ENCODE measurements around the gene SH3PXD2A. TPM values are rescaled to one million over a fixed set of nuclear protein-coding genes. Genes with fewer than 3 reads are reported as not detected.

Gene SH3PXD2A
- total and polyA plus RNA-seq, 4 donors: 18.7 to 69.1 (median 42.5) TPM

DNA sequence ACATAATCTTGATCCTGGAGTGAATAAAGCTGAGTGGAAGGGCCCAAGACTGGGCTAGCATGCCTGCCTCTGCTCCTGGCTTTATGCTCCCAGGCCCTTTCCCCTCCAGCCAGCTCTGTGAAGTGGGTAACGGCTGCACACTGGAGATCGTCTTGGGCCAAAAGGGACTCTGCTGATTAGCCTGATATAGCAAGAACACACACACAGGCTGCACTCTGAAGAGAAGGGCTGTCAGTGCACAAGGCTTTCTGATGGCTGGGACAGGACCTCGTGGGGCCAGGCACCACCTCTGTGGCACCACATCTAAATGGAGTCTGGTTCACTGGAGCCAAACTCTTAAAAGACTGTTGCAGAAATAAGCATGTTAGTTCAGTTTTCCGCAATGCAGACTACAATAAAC, 200.5 kb downstream of the SH3PXD2A start:
- Histone ChIP-seq H3K9me3 (ENCODE audit: control insufficient read depth, low read length) (no peaks in the 10 kb centered on the region), H3K4me1 (ENCODE audit: control insufficient read depth in 1 of 2, insufficient read depth in 2 of 2, low read length in 2 of 2) (peaks cover 0 to 2% of the 10 kb centered on the region in 2 donors), H3K27ac (ENCODE audit: low read depth in 1 of 2, low read length in 2 of 2) (no peak overlapping the region), H3K27me3 (ENCODE audit: control insufficient read depth in 1 of 2, insufficient read depth in 2 of 2, low read length in 1 of 2) (no peaks in the 10 kb centered on the region), H3K4me3 (ENCODE audit: low read length in 2 of 2) (no peak overlapping the region), H3K36me3 (ENCODE audit: control insufficient read depth in 1 of 2, insufficient read depth in 2 of 2, low read length in 1 of 2) (no peaks in the 10 kb centered on the region)
- ATAC-seq (ENCODE audit: low FRiP score) (no peak), DNase-seq (no peak)
- intact Hi-C loops (cut with DNase I): loop anchor here in 1 of 2 donors (5.0 kb wide), 1 partner anchor 33 kb away; no protein-coding TSS in a partner anchor
- 47 to 57% methylated on average over 4 of the region's 4 CpGs for WGBS, 2 donors

DNA sequence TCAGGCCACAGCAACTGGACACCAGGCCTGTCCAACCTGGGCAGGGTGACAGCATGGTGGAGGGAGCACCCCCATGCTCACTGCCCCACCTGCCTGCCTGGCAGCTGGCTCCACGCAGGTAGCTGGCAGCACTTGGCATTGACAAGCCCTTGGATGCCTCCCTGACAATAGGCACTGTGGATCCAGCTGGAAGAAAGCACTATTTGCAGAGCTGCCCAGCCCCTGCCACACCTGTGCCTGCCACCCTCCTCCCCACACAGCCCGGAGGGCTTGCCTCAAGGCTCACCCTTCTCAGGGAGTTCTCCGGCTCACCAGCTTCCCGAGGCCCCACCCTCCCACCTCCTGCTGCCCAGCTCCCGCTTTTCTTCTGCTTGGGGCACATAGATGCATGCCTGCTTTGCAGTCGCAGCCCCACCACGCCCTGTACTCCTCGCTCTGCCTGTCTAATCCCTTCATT, 201.8 kb downstream of the SH3PXD2A start:
- no peaks in the 10 kb centered on the region for H3K27me3 ChIP-seq (ENCODE audit: control insufficient read depth in 1 of 2, insufficient read depth in 2 of 2, low read length in 1 of 2)
- H3K9me3 ChIP-seq (ENCODE audit: control insufficient read depth, low read length): no peaks in the 10 kb centered on the region
- ATAC-seq (ENCODE audit: low FRiP score): no peak
- intact Hi-C loops (cut with DNase I): no loop called here
- no peak overlapping the region for H3K27ac ChIP-seq (ENCODE audit: low read depth in 1 of 2, low read length in 2 of 2)
- H3K4me1 ChIP-seq (ENCODE audit: control insufficient read depth in 1 of 2, insufficient read depth in 2 of 2, low read length in 2 of 2): peaks cover 2% of the 10 kb centered on the region in 2 donors
- DNase-seq: no peak
- H3K4me3 ChIP-seq (ENCODE audit: low read length in 2 of 2): no peak overlapping the region
- 80 to 87% methylated on average over 8 of the region's 8 CpGs for WGBS, 2 donors
- H3K36me3 ChIP-seq (ENCODE audit: control insufficient read depth in 1 of 2, insufficient read depth in 2 of 2, low read length in 1 of 2): no peaks in the 10 kb centered on the region

DNA sequence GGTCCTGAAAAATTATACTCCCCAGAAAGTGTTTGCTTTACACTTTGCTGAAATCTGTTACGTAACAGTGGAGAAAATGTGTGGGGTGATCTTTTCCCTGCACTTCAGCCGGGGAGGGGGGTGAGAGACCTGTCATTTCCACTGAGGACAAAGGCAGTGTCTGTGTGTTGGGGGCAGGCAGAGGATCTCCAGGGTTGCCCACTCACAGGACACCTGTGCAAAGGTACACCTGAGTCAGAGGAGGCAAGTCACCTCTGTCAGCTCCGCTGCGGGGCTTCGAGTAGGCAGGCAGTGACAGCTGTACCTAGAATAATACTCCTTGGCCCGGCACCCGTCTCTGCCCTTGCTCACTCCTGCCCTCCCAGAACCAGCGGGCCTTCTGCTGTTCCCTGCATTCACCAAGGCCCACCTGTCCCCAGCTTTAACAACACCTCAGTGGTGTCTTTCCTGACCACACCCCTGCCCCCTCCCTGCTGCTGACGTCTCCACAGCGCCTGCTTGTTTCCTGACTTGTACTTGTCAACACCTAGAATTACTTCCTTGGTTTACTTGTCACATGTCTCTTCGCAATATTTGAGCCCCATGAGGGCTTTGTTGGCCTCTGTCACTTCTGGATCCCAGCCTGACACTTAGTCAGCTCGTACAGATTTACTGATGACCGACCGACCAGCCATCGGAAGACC, 202.6 kb downstream of the SH3PXD2A start:
- Histone ChIP-seq H3K4me1 (ENCODE audit: control insufficient read depth in 1 of 2, insufficient read depth in 2 of 2, low read length in 2 of 2) (peaks cover 2 to 5% of the 10 kb centered on the region in 2 donors), H3K27me3 (ENCODE audit: control insufficient read depth in 1 of 2, insufficient read depth in 2 of 2, low read length in 1 of 2) (no peaks in the 10 kb centered on the region), H3K9me3 (ENCODE audit: control insufficient read depth, low read length) (no peaks in the 10 kb centered on the region), H3K36me3 (ENCODE audit: control insufficient read depth in 1 of 2, insufficient read depth in 2 of 2, low read length in 1 of 2) (no peaks in the 10 kb centered on the region), H3K27ac (ENCODE audit: low read depth in 1 of 2, low read length in 2 of 2) (peak overlapping the region in 1 of 2 donors; percentile 31), H3K4me3 (ENCODE audit: low read length in 2 of 2) (no peak overlapping the region)
- ATAC-seq (ENCODE audit: low FRiP score) (peak; percentile 32), DNase-seq (no peak)
- intact Hi-C loops (cut with DNase I): no loop called here
- WGBS, 2 donors: 38 to 46% methylated on average over 15 of the region's 15 CpGs

DNA sequence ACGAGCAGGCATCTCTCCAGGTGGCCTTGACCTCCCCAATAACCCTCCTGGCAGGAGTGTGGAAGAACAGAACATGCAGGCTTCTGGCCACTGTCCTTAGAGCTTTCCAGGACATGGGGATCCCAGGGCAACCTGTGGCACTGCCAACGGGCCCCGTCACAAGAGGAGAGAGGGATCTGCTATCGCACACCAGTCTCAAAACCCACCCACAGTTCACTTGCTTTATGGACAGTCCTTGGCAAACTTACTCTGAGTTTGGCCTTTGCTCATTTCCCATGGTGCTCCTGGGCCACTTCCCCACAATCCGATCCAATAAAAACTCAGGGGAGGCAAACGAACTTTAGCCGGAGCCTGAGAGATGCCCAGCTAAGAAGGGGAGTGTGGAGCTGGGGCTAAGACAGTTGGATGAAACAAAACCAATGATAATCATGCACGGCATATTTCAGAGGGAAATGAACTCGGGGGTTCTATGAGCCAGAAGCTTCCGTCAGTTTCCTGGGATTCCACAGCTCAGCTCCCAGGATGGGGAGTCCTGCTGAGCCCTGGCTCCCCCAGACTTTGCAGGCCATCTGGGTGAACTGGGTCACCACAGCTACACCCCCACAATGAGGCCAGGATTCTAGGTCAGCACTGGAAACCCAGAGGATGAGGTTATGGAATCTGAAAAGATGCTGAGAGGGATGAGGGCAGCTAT, 203.4 kb downstream of the SH3PXD2A start:
- intact Hi-C loops (cut with DNase I): no loop called here
- 5 to 7% methylated on average over 9 to 10 of the region's 10 CpGs for WGBS, 2 donors

DNA sequence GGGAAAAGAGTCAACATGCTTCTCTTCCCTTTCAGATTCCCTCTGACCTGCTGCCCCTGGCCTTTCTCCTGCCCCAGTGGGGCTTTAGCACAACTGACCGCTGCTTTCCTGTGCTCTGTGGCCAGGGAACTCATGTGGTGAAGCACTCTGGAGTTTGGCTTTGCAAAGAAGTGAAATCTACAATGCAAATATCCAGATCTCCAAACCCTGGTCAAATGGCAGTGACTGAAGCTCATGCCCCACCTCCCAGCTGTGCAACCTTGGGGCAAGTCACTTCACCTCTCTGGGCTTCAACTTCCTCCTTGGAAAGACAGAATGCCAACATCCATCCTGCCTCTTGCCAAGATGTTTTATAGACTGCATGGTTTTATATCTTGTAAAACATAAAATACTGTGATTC, 204.0 kb downstream of the SH3PXD2A start:
- intact Hi-C loops (cut with DNase I): no loop called here
- DNase-seq: no peak
- Histone ChIP-seq H3K27ac (ENCODE audit: low read depth in 1 of 2, low read length in 2 of 2) (no peak overlapping the region), H3K27me3 (ENCODE audit: control insufficient read depth in 1 of 2, insufficient read depth in 2 of 2, low read length in 1 of 2) (no peaks in the 10 kb centered on the region), H3K9me3 (ENCODE audit: control insufficient read depth, low read length) (no peaks in the 10 kb centered on the region), H3K4me1 (ENCODE audit: control insufficient read depth in 1 of 2, insufficient read depth in 2 of 2, low read length in 2 of 2) (peaks cover 2 to 5% of the 10 kb centered on the region in 2 donors), H3K4me3 (ENCODE audit: low read length in 2 of 2) (no peak overlapping the region), H3K36me3 (ENCODE audit: control insufficient read depth in 1 of 2, insufficient read depth in 2 of 2, low read length in 1 of 2) (no peaks in the 10 kb centered on the region)
- ATAC-seq (ENCODE audit: low FRiP score): no peak
- WGBS, 2 donors: 83 to 95% methylated on average over 1 of the region's 1 CpG

More for the DNA sequence above, 203.4 kb downstream of the SH3PXD2A start:
- Histone ChIP-seq H3K9me3 (ENCODE audit: control insufficient read depth, low read length) (no peaks in the 10 kb centered on the region), H3K27me3 (ENCODE audit: control insufficient read depth in 1 of 2, insufficient read depth in 2 of 2, low read length in 1 of 2) (no peaks in the 10 kb centered on the region), H3K4me1 (ENCODE audit: control insufficient read depth in 1 of 2, insufficient read depth in 2 of 2, low read length in 2 of 2) (peaks cover 2 to 5% of the 10 kb centered on the region in 2 donors), H3K36me3 (ENCODE audit: control insufficient read depth in 1 of 2, insufficient read depth in 2 of 2, low read length in 1 of 2) (no peaks in the 10 kb centered on the region), H3K27ac (ENCODE audit: low read depth in 1 of 2, low read length in 2 of 2) (peak overlapping the region; percentile 19 to 31), H3K4me3 (ENCODE audit: low read length in 2 of 2) (no peak overlapping the region)
- DNase-seq (no peak), ATAC-seq (ENCODE audit: low FRiP score) (peak; percentile 56)

DNA sequence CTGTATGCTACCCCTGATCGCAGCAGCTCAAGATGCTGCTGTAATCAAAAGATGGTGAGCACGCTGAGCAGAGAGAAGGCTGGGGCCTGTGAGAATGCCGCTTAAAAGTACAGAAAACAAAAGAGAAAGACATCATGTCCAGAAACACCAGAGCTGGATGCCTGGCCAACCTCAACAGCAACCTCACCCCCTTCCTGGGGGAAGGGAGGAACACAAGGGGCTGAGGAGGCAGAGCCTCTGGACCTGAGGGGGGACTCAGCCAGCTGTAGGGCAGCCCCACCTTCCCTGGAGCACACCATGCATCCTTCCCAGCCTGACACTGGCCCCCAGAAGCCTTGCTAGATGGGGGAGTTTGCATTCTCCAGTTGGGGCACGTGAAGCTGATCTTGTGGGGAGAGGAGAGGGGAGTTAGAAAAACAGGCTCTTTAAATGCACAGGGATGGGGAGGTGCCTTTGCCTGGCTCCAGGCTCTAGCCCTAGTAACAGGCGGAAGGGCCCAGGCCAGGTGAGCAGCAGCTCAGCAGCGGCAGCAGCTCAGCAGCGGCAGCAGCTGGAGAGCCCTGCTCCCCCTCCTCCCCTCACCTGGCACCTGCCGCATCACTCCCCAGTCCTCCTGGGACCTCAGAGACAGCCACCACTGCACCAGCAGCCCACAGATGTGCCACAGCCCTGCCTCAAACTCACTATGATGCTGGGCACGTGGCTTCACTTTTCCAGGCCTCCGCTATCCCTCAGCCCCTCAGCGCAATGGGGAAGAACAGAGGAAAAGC, 205.5 kb downstream of the SH3PXD2A start:
- peak overlapping the region in 1 of 2 donors; percentile 91 for H3K27ac ChIP-seq (ENCODE audit: low read depth in 1 of 2, low read length in 2 of 2)
- no peaks in the 10 kb centered on the region for H3K36me3 ChIP-seq (ENCODE audit: control insufficient read depth in 1 of 2, insufficient read depth in 2 of 2, low read length in 1 of 2)
- H3K4me1 ChIP-seq (ENCODE audit: control insufficient read depth in 1 of 2, insufficient read depth in 2 of 2, low read length in 2 of 2): peaks cover 2 to 7% of the 10 kb centered on the region in 2 donors
- 40 to 47% methylated on average over 8 to 11 of the region's 11 CpGs for WGBS, 2 donors
- H3K9me3 ChIP-seq (ENCODE audit: control insufficient read depth, low read length): no peaks in the 10 kb centered on the region
- no peaks in the 10 kb centered on the region for H3K27me3 ChIP-seq (ENCODE audit: control insufficient read depth in 1 of 2, insufficient read depth in 2 of 2, low read length in 1 of 2)
- intact Hi-C loops (cut with DNase I): loop anchor here in 1 of 2 donors (5.0 kb wide), 1 partner anchor 43 kb away; no protein-coding TSS in a partner anchor
- H3K4me3 ChIP-seq (ENCODE audit: low read length in 2 of 2): no peak overlapping the region
- ATAC-seq (ENCODE audit: low FRiP score) (peak; percentile 4), DNase-seq (no peak)

DNA sequence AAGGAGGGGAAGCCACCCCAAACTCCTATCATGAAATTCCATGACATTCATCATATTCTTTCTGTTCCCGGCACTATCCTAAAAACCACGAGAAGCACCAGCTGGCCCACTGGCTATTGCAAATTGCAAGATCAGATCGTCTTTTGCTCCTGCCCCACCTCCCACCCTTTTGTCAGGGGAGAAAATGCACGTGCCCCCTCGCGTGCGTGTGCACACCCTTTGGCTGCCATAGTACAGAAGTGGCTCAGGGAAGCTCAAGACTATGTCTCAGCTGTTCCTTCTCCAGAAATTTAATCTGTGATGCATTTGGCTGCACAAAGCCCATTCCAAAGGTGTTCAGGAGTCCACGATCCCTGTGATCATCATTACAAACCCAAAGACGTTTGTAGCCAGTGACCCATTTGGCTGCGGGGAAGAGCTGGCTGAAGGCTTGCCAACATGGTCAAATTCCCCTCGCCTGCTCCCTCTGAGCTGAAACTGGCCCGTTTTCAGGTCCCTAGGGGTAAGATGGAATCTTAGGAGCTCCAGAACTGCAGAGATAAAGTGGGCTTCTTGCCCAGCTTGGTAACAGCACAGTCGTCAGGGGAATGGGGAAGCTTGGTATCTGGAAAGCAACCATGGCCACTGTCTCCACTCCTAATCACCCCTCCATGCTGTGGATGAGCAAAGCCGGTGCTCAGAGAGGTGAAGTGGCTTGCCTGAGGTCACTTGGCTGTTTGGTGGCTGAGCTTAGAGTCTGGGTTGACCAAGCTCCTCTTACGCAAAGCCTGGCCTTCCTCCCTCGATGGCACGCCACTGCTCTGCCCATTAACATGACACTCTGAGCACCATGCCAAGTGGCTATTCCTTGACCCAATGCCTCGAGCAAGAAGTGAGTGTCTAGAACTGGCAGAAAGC, 206.5 kb downstream of the SH3PXD2A start:
- ATAC-seq (ENCODE audit: low FRiP score) (peak; percentile 54), DNase-seq (peak; percentile 67 to 82)
- H3K36me3 ChIP-seq (ENCODE audit: control insufficient read depth in 1 of 2, insufficient read depth in 2 of 2, low read length in 1 of 2): no peaks in the 10 kb centered on the region
- peak overlapping the region; percentile 28 to 91 for H3K27ac ChIP-seq (ENCODE audit: low read depth in 1 of 2, low read length in 2 of 2)
- 5 to 8% methylated on average over 18 of the region's 18 CpGs for WGBS, 2 donors
- H3K27me3 ChIP-seq (ENCODE audit: control insufficient read depth in 1 of 2, insufficient read depth in 2 of 2, low read length in 1 of 2): no peaks in the 10 kb centered on the region
- no peaks in the 10 kb centered on the region for H3K9me3 ChIP-seq (ENCODE audit: control insufficient read depth, low read length)
- peaks cover 2 to 10% of the 10 kb centered on the region in 2 donors for H3K4me1 ChIP-seq (ENCODE audit: control insufficient read depth in 1 of 2, insufficient read depth in 2 of 2, low read length in 2 of 2)
- no peak overlapping the region for H3K4me3 ChIP-seq (ENCODE audit: low read length in 2 of 2)
- intact Hi-C loops (cut with DNase I): loop anchor here in 1 of 2 donors (5.0 kb wide), 1 partner anchor 42 kb away; no protein-coding TSS in a partner anchor

DNA sequence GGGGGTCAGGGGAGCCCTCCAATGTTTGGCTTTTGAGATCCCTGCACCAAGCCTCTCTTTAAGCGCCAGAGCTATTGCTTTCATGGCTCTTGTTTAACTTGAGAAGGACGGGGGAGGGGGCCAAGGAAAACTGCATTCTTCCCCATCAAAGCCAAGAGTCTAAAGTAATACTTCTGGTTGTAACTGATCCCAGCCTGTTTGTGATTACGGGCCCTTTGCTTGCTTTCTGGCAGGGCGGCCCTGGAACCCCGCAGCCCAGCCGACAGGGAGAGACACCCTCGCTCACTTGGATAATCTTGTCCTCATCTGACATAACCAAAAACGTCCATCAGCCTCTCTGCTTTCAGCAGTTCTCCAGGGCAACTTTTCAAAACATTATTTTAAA, 207.1 kb downstream of the SH3PXD2A start:
- WGBS, 2 donors: 3 to 12% methylated on average over 8 of the region's 8 CpGs
- no peak overlapping the region for H3K27ac ChIP-seq (ENCODE audit: low read depth in 1 of 2, low read length in 2 of 2)
- no peak overlapping the region for H3K4me3 ChIP-seq (ENCODE audit: low read length in 2 of 2)
- intact Hi-C loops (cut with DNase I): loop anchor here in 1 of 2 donors (5.0 kb wide), 1 partner anchor 41 kb away; no protein-coding TSS in a partner anchor
- H3K36me3 ChIP-seq (ENCODE audit: control insufficient read depth in 1 of 2, insufficient read depth in 2 of 2, low read length in 1 of 2): no peaks in the 10 kb centered on the region
- DNase-seq (no peak), ATAC-seq (ENCODE audit: low FRiP score) (no peak)
- no peaks in the 10 kb centered on the region for H3K27me3 ChIP-seq (ENCODE audit: control insufficient read depth in 1 of 2, insufficient read depth in 2 of 2, low read length in 1 of 2)
- H3K4me1 ChIP-seq (ENCODE audit: control insufficient read depth in 1 of 2, insufficient read depth in 2 of 2, low read length in 2 of 2): peaks cover 2 to 10% of the 10 kb centered on the region in 2 donors
- H3K9me3 ChIP-seq (ENCODE audit: control insufficient read depth, low read length): no peaks in the 10 kb centered on the region

All from aorta (tissue), 5 donors.